ENCODE data around the gene OLFM1. TPM values are rescaled to one million over a fixed set of nuclear protein-coding genes. Genes with fewer than 3 reads are reported as not detected.

OLFM1 gene
- total RNA-seq, 1 donor from 2014 or later, result 0.47 TPM

DNA sequence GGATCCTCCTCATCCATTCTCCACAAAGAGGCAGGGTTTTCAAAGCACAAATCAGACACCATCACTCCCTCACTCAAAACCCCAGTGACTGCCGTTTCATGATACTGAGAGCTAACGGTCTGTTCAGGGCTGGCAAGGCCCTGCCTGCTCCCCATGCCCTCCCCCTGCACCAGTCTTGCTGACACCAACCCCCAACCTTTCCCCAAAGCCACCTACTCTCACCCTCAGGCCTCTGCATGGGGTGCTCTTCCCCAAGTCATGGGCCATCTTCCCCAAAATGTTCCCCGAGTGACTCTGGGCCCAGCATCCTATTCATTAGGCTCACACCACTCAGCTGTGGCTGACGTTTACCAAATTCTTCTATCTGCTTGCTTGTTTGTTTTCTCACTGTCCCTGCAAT is 21.7 kb upstream of the OLFM1 start:
- intact Hi-C loops (cut with micrococcal nuclease), result no loop called here
- H3K27ac Mint-ChIP-seq, result no peak overlapping the region
- no peaks in the 10 kb centered on the region for H3K36me3 Mint-ChIP-seq (ENCODE audit: low read depth)
- H3K27me3 Mint-ChIP-seq (ENCODE audit: insufficient read depth), result no peaks in the 10 kb centered on the region
- peaks cover 4% of the 10 kb centered on the region for H3K9me3 Mint-ChIP-seq
- no peak for DNase-seq (ENCODE audit: low spot score)
- no peaks in the 10 kb centered on the region for H3K4me1 Mint-ChIP-seq (ENCODE audit: low read depth)
- no peak overlapping the region for H3K4me3 Mint-ChIP-seq

DNA sequence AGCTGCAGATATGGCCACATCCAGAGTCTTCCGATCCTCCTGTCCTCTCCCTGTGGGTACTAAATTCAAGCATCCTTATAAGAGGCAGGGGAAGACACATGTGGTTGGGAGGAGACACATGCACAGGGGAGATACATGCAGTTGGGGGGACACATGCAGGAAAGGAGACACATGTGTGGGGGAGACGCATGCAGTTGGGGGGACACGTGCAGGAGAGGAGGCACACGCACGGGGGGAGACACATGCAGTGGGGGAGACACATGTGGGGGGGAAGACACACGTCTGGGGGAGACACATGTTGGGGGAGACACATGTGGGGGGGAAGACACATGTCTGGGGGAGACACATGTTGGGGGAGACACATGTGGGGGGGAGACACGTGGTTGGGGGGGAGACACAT is 21.2 kb upstream of the OLFM1 start:
- H3K4me3 Mint-ChIP-seq, result no peak overlapping the region
- no peaks in the 10 kb centered on the region for H3K4me1 Mint-ChIP-seq (ENCODE audit: low read depth)
- H3K27ac Mint-ChIP-seq, result no peak overlapping the region

GRCh38 chr9:135067096-135067710 is 20.3 kb upstream of the OLFM1 start:
- Mint-ChIP-seq H3K27ac (no peak overlapping the region), H3K27me3 (ENCODE audit: insufficient read depth) (no peaks in the 10 kb centered on the region), H3K9me3 (peaks cover 4% of the 10 kb centered on the region), H3K4me3 (no peak overlapping the region), H3K36me3 (ENCODE audit: low read depth) (no peaks in the 10 kb centered on the region), H3K4me1 (ENCODE audit: low read depth) (no peaks in the 10 kb centered on the region)
- intact Hi-C loops (cut with micrococcal nuclease), result no loop called here
- DNase-seq (ENCODE audit: low spot score), result no peak

More for the DNA sequence above, 21.2 kb upstream of the OLFM1 start:
- no peak for DNase-seq (ENCODE audit: low spot score)
- no peaks in the 10 kb centered on the region for H3K36me3 Mint-ChIP-seq (ENCODE audit: low read depth)
- peaks cover 4% of the 10 kb centered on the region for H3K9me3 Mint-ChIP-seq
- no peaks in the 10 kb centered on the region for H3K27me3 Mint-ChIP-seq (ENCODE audit: insufficient read depth)
- intact Hi-C loops (cut with micrococcal nuclease), result no loop called here

DNA sequence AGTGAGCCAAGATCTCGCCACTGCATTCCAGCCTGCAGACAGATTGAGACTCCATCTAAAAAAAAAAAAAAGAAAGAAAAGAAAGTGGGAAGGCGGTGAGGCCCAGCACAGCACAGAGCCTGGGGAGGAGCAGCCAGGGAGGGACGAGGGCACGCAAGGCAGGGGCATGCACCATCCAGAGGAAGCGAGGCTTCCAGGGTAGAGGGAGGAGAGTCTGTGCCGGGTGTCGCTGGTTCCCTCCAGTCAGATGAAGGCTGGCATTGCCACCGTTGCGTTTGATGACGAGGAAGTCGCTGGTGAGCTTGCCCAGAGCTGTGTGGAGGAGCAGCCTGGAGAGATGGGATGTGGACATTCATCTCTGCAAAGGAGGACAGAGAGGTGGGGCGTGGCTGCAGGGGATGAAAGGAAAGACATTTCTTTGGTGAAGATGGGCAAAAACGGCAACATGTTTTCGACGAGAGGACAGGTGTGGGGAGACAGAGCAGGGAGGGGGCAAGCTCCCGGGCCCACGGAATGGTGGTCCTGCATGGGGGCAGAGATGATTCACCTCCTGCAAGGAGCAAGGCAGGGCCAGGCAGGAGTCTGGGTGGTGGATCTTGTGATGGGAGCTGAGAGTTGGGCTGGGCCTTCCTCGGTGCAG is 18.6 kb upstream of the OLFM1 start:
- Mint-ChIP-seq H3K27ac (no peak overlapping the region), H3K36me3 (ENCODE audit: low read depth) (no peaks in the 10 kb centered on the region), H3K4me1 (ENCODE audit: low read depth) (no peaks in the 10 kb centered on the region), H3K9me3 (peaks cover 4% of the 10 kb centered on the region), H3K27me3 (ENCODE audit: insufficient read depth) (no peaks in the 10 kb centered on the region), H3K4me3 (no peak overlapping the region)
- no peak for DNase-seq (ENCODE audit: low spot score)
- intact Hi-C loops (cut with micrococcal nuclease), result no loop called here

GRCh38 chr9:135069558-135070197 is 17.8 kb upstream of the OLFM1 start:
- intact Hi-C loops (cut with micrococcal nuclease), result no loop called here
- H3K4me3 Mint-ChIP-seq, result no peak overlapping the region
- no peaks in the 10 kb centered on the region for H3K9me3 Mint-ChIP-seq
- peaks cover 1% of the 10 kb centered on the region for H3K27me3 Mint-ChIP-seq (ENCODE audit: insufficient read depth)
- H3K27ac Mint-ChIP-seq, result no peak overlapping the region
- no peaks in the 10 kb centered on the region for H3K36me3 Mint-ChIP-seq (ENCODE audit: low read depth)
- H3K4me1 Mint-ChIP-seq (ENCODE audit: low read depth), result no peaks in the 10 kb centered on the region
- DNase-seq (ENCODE audit: low spot score), result no peak

DNA sequence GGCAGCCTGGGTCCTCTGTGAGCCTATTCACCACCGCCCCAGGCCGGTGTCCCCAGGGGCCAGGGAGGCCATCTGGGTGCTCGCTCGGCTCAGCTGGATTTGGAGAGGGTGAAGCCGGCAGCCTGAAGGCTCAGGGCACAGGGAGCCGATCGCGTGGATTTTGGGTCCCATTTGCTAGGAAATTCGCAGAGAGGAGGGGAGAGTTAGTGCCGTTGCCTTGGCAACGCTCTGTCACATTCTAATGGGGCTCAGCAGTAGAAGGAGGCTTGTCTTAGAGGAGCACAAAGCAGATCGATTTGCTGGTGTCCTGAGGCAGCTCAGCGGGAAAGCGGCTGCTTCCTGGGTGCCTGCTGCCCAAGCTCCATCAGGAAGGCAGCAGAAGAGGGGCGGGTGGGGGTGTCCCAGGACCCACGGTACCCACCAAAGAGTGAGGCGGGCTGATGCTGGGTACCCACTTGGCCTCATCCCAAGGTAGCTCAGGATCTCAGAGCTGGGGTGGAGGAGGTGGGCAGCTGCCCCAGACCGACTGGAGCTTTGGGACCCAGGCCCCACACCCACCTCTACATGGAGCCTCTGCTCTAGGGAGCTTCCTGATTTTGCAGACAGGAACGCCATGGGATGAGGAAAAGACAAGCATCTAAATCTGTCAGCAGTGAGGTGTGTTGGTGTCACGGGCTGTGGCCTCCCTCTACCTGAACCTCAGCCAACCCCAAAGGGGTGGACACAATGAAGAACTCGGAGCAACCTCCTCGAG is 17.1 kb upstream of the OLFM1 start:
- H3K4me3 Mint-ChIP-seq, result no peak overlapping the region
- no peak for DNase-seq (ENCODE audit: low spot score)

GRCh38 chr9:135070964-135071735 is 16.3 kb upstream of the OLFM1 start:
- no peaks in the 10 kb centered on the region for H3K9me3 Mint-ChIP-seq
- H3K36me3 Mint-ChIP-seq (ENCODE audit: low read depth), result no peaks in the 10 kb centered on the region
- DNase-seq (ENCODE audit: low spot score), result no peak
- H3K27ac Mint-ChIP-seq, result no peak overlapping the region
- peaks cover 3% of the 10 kb centered on the region for H3K27me3 Mint-ChIP-seq (ENCODE audit: insufficient read depth)
- no peaks in the 10 kb centered on the region for H3K4me1 Mint-ChIP-seq (ENCODE audit: low read depth)
- H3K4me3 Mint-ChIP-seq, result no peak overlapping the region
- intact Hi-C loops (cut with micrococcal nuclease), result no loop called here

More for the DNA sequence above, 17.1 kb upstream of the OLFM1 start:
- Mint-ChIP-seq H3K27me3 (ENCODE audit: insufficient read depth) (peaks cover 3% of the 10 kb centered on the region), H3K36me3 (ENCODE audit: low read depth) (no peaks in the 10 kb centered on the region), H3K9me3 (no peaks in the 10 kb centered on the region), H3K4me1 (ENCODE audit: low read depth) (no peaks in the 10 kb centered on the region), H3K27ac (no peak overlapping the region)
- intact Hi-C loops (cut with micrococcal nuclease), result no loop called here

DNA sequence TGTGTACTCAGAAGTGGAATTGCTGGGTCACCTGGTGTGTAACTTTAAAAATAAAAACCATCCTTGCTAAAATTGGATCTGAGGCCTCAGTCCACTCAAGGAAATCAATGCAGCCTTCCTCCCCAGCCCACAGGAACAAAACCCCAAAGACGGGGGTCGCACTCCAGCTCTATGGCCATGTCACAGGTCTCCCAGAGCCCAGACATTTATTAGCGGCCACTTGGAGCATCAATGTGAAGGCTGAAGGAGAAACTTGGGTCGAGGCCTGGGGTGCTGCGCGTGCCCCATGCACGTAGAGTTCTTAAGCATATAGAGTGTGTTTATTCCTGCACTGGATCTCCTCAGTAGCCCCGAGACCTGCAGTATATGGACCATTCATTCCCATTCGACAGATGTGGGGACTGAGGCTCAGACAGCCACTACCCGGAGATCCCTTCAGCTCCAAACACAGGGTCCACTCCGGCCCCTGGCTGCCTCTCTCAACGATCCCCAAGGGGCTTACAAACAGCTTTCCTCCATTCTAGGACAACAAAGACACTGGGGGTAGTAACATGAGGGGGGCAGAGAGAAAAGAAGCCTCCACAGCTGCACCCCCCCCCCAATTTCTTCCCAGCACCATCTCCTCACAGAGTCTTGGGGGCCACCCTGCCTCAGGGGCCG is 14.3 kb upstream of the OLFM1 start:
- Mint-ChIP-seq H3K36me3 (ENCODE audit: low read depth) (no peaks in the 10 kb centered on the region), H3K4me1 (ENCODE audit: low read depth) (no peaks in the 10 kb centered on the region), H3K27ac (no peak overlapping the region), H3K27me3 (ENCODE audit: insufficient read depth) (peaks cover 12% of the 10 kb centered on the region), H3K4me3 (no peak overlapping the region), H3K9me3 (no peaks in the 10 kb centered on the region)
- intact Hi-C loops (cut with micrococcal nuclease), result no loop called here
- DNase-seq (ENCODE audit: low spot score), result no peak

DNA sequence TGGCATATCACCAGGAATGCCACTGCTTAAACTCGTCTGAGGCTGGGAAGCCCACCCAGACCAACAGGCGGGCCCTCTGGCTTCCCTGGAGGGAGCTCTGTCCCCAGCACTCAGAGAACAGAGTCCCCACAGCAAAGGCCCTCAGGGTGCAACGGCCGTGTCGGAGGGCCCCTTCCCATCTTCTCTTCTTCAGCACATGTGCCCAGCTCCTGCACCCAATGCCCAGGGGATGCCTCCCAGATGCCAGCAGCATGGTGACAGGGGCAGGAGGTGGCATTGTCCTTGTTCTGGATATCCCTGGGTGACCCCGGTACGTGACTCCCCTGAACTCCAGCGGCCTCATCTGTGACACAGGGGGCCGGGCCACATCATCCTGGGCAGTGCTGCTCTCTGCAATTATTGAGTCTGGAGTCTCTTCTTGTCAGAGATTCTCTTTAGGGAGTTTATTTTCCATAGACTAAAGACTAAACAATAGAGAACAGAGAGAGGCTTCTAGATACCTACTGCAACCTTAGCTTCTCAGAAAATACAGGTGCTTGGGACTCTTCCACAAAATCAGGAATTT is 13.6 kb upstream of the OLFM1 start:
- H3K4me3 Mint-ChIP-seq, result no peak overlapping the region
- no peaks in the 10 kb centered on the region for H3K36me3 Mint-ChIP-seq (ENCODE audit: low read depth)
- H3K27ac Mint-ChIP-seq, result no peak overlapping the region
- no peak for DNase-seq (ENCODE audit: low spot score)
- no peaks in the 10 kb centered on the region for H3K9me3 Mint-ChIP-seq
- H3K4me1 Mint-ChIP-seq (ENCODE audit: low read depth), result no peaks in the 10 kb centered on the region
- intact Hi-C loops (cut with micrococcal nuclease), result no loop called here
- peaks cover 12% of the 10 kb centered on the region for H3K27me3 Mint-ChIP-seq (ENCODE audit: insufficient read depth)

- no peaks in the 10 kb centered on the region for H3K9me3 Mint-ChIP-seq
- H3K27me3 Mint-ChIP-seq (ENCODE audit: insufficient read depth), result peaks cover 12% of the 10 kb centered on the region
- H3K4me1 Mint-ChIP-seq (ENCODE audit: low read depth), result no peaks in the 10 kb centered on the region
- no peak overlapping the region for H3K27ac Mint-ChIP-seq
- no peaks in the 10 kb centered on the region for H3K36me3 Mint-ChIP-seq (ENCODE audit: low read depth)
- DNase-seq (ENCODE audit: low spot score), result no peak
- no peak overlapping the region for H3K4me3 Mint-ChIP-seq
- intact Hi-C loops (cut with micrococcal nuclease), result no loop called here
Measured at GRCh38 chr9:135074354-135075233, 12.9 kb upstream of the OLFM1 start.

Measured in activated T-helper 1 cell treated with anti-CD3 and anti-CD28 coated beads, Interleukin-12 subunit alpha, Interleukin-12 subunit beta, Interleukin-2, Interleukin-4 antibody, amounts not matched to agents 30 ng/mL and 10 ng/mL and 1 ng/mL, durations not matched to agents 14 hours and 24 hours and 36 hours (primary cell).